DND-41 (cell line): Measurements from ENCODE around the gene TPD52L1.

Experiments used
- ATAC-seq: fragments of 200-7000 bp; cut with Tn5 transposase; 3 replicates; pipeline ENCODE4 v1.9.1; 2021; ENCODE audit warnings: low read depth; ENCODE audit not compliant: insufficient read depth
- DNase-seq: peaks from one replicate; pipeline ENCODE4 v3.0.0-alpha.2; 2020
- H2AFZ ChIP-seq: 2 replicates; pipeline ENCODE4 v1.6.0; 2012; ENCODE audit warnings: low read depth, low read length
- H3K27ac ChIP-seq: 2 replicates; pipeline ENCODE4 v1.5.1; 2012; ENCODE audit warnings: low read length, inconsistent platforms
- H3K27me3 ChIP-seq: fragments of 200-600 bp; sonication (generic); 2 replicates; pipeline ENCODE4 v1.6.0; 2012; ENCODE audit warnings: low read length, mild to moderate bottlenecking, inconsistent platforms; ENCODE audit not compliant: insufficient read depth, poor library complexity
- H3K36me3 ChIP-seq: 2 replicates; pipeline ENCODE4 v1.5.1; 2012; ENCODE audit warnings: low read length, inconsistent platforms; ENCODE audit not compliant: insufficient read depth
- H3K4me1 ChIP-seq: 2 replicates; pipeline ENCODE4 v1.5.1; 2012; ENCODE audit warnings: mild to moderate bottlenecking, low read length; ENCODE audit not compliant: insufficient read depth
- H3K4me2 ChIP-seq: 2 replicates; pipeline ENCODE4 v1.6.0; 2012; ENCODE audit warnings: mild to moderate bottlenecking, moderate library complexity, low read length, inconsistent platforms; ENCODE audit not compliant: insufficient read depth
- H3K4me3 ChIP-seq, 2 experiments: fragments of 200-600 bp in 1 of 2; shearing (Covaris generic) in 1 of 2; 2 replicates each; pipeline ENCODE4 v1.5.1; 2012 to 2016; ENCODE audit warnings: inconsistent platforms in 2 of 2, low read length in 2 of 2, mild to moderate bottlenecking in 2 of 2, low read depth in 1 of 2, moderate library complexity in 1 of 2
- H3K79me2 ChIP-seq: 2 replicates; pipeline ENCODE4 v1.6.0; 2012; ENCODE audit warnings: low read length, inconsistent platforms; ENCODE audit not compliant: insufficient read depth
- H3K9ac ChIP-seq: 2 replicates; pipeline ENCODE4 v1.6.0; 2012; ENCODE audit warnings: low read depth, mild to moderate bottlenecking, inconsistent platforms, low read length, moderate library complexity
- H3K9me3 ChIP-seq: 2 replicates; pipeline ENCODE4 v1.5.1; 2012; ENCODE audit warnings: low read length, moderate library complexity, mild to moderate bottlenecking, inconsistent platforms; ENCODE audit not compliant: insufficient read depth, severe bottlenecking
- H4K20me1 ChIP-seq: 2 replicates; pipeline ENCODE4 v1.6.0; 2012; ENCODE audit warnings: low read length; ENCODE audit not compliant: insufficient read depth
- EZH2 ChIP-seq: IDR thresholded peaks from 3 replicates; pipeline ENCODE4 v1.6.1; 2012; ENCODE audit warnings: borderline replicate concordance, low read depth, mild to moderate bottlenecking, moderate library complexity, low read length, inconsistent platforms; ENCODE audit not compliant: severe bottlenecking
- TF ChIP-seq, protein P1 (sequence below): IDR thresholded peaks from 2 replicates; pipeline ENCODE4 v1.5.1; 2012; ENCODE audit warnings: borderline replicate concordance, low read length, moderate library complexity, mild to moderate bottlenecking; ENCODE audit not compliant: poor library complexity, severe bottlenecking; ENCODE audit errors: extremely low read depth

The TPD52L1 gene

DNA sequence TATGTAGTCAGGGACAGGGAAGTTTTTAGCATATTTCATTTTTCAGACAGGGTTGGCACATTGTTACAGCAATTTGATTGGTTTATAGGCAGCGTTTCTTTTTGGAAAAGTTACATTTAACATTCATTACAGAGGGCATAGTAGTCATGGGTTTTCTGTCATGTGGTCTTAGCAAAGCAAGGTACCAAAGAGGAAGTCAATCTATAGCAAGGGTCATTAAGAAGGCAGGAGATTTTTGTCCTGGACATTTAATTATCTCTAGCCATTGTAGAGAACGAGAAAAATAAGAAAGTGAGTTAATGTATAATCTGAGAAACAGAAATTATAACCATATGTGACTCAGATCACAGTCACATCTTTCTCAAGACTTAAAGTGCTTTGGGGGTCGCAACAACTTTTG is 47.4 kb downstream of the TPD52L1 start:
- DNase-seq (no peak), ATAC-seq (no peak)
- Histone ChIP-seq H2AFZ (no peak overlapping the region), H3K27ac (no peak overlapping the region), H3K4me2 (no peak overlapping the region), H3K27me3 (peaks cover 2% of the 10 kb centered on the region), H3K36me3 (no peaks in the 10 kb centered on the region), H3K9me3 (no peaks in the 10 kb centered on the region), H3K9ac (no peak overlapping the region), H4K20me1 (no peaks in the 10 kb centered on the region), H3K4me3 (no peak overlapping the region), H3K79me2 (no peaks in the 10 kb centered on the region), H3K4me1 (no peaks in the 10 kb centered on the region)
- TF ChIP-seq, protein P1, sequence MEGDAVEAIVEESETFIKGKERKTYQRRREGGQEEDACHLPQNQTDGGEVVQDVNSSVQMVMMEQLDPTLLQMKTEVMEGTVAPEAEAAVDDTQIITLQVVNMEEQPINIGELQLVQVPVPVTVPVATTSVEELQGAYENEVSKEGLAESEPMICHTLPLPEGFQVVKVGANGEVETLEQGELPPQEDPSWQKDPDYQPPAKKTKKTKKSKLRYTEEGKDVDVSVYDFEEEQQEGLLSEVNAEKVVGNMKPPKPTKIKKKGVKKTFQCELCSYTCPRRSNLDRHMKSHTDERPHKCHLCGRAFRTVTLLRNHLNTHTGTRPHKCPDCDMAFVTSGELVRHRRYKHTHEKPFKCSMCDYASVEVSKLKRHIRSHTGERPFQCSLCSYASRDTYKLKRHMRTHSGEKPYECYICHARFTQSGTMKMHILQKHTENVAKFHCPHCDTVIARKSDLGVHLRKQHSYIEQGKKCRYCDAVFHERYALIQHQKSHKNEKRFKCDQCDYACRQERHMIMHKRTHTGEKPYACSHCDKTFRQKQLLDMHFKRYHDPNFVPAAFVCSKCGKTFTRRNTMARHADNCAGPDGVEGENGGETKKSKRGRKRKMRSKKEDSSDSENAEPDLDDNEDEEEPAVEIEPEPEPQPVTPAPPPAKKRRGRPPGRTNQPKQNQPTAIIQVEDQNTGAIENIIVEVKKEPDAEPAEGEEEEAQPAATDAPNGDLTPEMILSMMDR, result no peak
- TF ChIP-seq EZH2, result no peak

DNA sequence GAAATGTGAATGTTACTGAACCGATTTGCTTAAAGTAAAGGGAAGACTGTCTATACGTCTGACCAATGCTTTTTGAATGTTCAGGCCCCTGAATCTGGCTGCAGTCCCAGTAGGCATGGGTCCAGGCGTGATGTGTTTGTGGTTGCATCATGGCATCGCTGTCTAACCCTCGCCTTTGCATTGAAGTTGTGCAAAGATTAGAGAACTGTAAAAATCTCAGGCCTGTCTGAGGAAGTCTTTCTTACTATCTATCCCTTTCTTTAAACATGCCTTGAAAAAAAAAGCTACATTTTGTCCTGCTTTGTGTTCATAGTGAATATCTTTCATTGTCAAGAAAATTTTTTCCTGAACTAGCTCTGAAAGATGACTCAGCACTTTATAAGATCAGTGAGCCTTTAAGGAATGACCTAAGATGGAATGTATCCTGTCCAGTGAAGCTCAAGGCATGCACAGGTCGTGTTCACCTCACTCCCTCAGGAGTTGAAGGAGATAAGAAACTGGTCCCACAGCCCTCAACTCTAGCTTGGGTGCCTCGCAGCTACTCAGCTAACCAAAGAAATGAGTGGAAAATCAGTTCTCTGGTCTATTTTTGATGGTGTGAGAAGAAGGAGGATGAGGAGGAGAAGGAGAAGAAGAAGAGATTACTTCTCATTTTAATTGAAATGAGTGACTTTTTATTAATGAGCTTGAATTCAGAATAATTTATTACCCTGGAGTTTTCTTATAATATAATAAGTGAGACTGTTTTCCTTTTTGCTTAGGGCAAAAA is 48.6 kb downstream of the TPD52L1 start:
- Histone ChIP-seq H3K36me3 (no peaks in the 10 kb centered on the region), H3K79me2 (no peaks in the 10 kb centered on the region), H3K4me1 (no peaks in the 10 kb centered on the region), H3K9ac (no peak overlapping the region), H3K4me3 (no peak overlapping the region), H4K20me1 (no peaks in the 10 kb centered on the region), H3K27me3 (peaks cover 2% of the 10 kb centered on the region), H2AFZ (no peak overlapping the region), H3K4me2 (no peak overlapping the region), H3K27ac (no peak overlapping the region), H3K9me3 (no peaks in the 10 kb centered on the region)
- DNase-seq, result no peak
- TF ChIP-seq, protein P1, result no peak
- no peak for TF ChIP-seq EZH2
- no peak for ATAC-seq

DNA sequence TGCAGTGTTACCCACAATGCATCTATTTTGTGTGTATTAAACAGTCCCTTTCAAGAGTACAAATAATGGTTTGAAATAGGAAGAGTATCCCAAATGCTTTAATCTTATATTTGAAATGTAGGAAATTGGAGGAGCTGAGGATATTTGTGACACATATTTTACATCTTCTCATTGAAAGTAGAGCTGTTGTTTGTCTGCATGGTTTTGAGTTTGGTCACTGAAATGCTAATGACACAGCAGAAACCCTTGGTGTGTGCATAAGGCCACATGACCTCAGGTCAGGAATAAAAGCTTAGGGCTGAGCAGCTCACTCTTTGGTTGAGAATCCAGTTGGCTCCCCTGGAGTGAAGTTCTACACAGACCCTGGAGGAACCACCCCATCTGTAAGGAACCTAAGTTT is 49.8 kb downstream of the TPD52L1 start:
- H3K9me3 ChIP-seq, result no peaks in the 10 kb centered on the region
- no peak overlapping the region for H2AFZ ChIP-seq
- no peak overlapping the region for H3K4me3 ChIP-seq
- DNase-seq (no peak), ATAC-seq (no peak)
- H3K27ac ChIP-seq, result no peak overlapping the region
- no peaks in the 10 kb centered on the region for H3K4me1 ChIP-seq
- no peaks in the 10 kb centered on the region for H3K36me3 ChIP-seq
- no peak overlapping the region for H3K4me2 ChIP-seq
- no peak overlapping the region for H3K9ac ChIP-seq
- no peaks in the 10 kb centered on the region; the same call in 1 of the 2 replicates for H4K20me1 ChIP-seq
- TF ChIP-seq, protein P1, result no peak
- TF ChIP-seq EZH2, result no peak
- H3K27me3 ChIP-seq, result peaks cover 2% of the 10 kb centered on the region
- no peaks in the 10 kb centered on the region for H3K79me2 ChIP-seq
